Measurements from ENCODE around the gene SIK3.

SIK3 gene

GRCh38 chr11:116808262-116809175, 289.7 kb downstream of the SIK3 start:
- TF ChIP-seq POLR2AphosphoS5 (IDR thresholded peaks at IDR 0.05; ENCODE audit: low read depth, low read length) (no peak), FOXP2 (optimal IDR thresholded peaks at IDR 0.05; ENCODE audit: borderline replicate concordance, extremely low read depth, extremely low read length, insufficient read depth) (no peak), REST (IDR thresholded peaks at IDR 0.05; ENCODE audit: insufficient read depth in 1 of 2, low read depth in 2 of 2, low read length in 2 of 2) (no peak), TAF1 (IDR thresholded peaks at IDR 0.05; ENCODE audit: borderline replicate concordance, insufficient read depth, low read length) (no peak), SIN3A (IDR thresholded peaks at IDR 0.05; ENCODE audit: borderline replicate concordance, insufficient read depth, low read length) (no peak)

GRCh38 chr11:116807601-116808261, 290.5 kb downstream of the SIK3 start:
- no peak for TF ChIP-seq FOXP2 (optimal IDR thresholded peaks at IDR 0.05; ENCODE audit: borderline replicate concordance, extremely low read depth, extremely low read length, insufficient read depth)
- no peak for TF ChIP-seq TAF1 (IDR thresholded peaks at IDR 0.05; ENCODE audit: borderline replicate concordance, insufficient read depth, low read length)
- no peak for TF ChIP-seq POLR2AphosphoS5 (IDR thresholded peaks at IDR 0.05; ENCODE audit: low read depth, low read length)
- no peak for TF ChIP-seq SIN3A (IDR thresholded peaks at IDR 0.05; ENCODE audit: borderline replicate concordance, insufficient read depth, low read length)
- TF ChIP-seq REST (IDR thresholded peaks at IDR 0.05; ENCODE audit: insufficient read depth in 1 of 2, low read depth in 2 of 2, low read length in 2 of 2): no peak

- TF ChIP-seq TAF1 (IDR thresholded peaks at IDR 0.05; ENCODE audit: borderline replicate concordance, insufficient read depth, low read length): no peak
- TF ChIP-seq POLR2AphosphoS5 (IDR thresholded peaks at IDR 0.05; ENCODE audit: low read depth, low read length): no peak
- TF ChIP-seq REST (IDR thresholded peaks at IDR 0.05; ENCODE audit: insufficient read depth in 1 of 2, low read depth in 2 of 2, low read length in 2 of 2): no peak
- no peak for TF ChIP-seq SIN3A (IDR thresholded peaks at IDR 0.05; ENCODE audit: borderline replicate concordance, insufficient read depth, low read length)
- no peak for TF ChIP-seq FOXP2 (optimal IDR thresholded peaks at IDR 0.05; ENCODE audit: borderline replicate concordance, extremely low read depth, extremely low read length, insufficient read depth)
These were observed 294.2 kb downstream of the SIK3 start for GRCh38 chr11:116804001-116804400.

GRCh38 chr11:116800610-116801009, 297.6 kb downstream of the SIK3 start:
- TF ChIP-seq REST (IDR thresholded peaks at IDR 0.05; ENCODE audit: insufficient read depth in 1 of 2, low read depth in 2 of 2, low read length in 2 of 2): no peak
- TF ChIP-seq SIN3A (IDR thresholded peaks at IDR 0.05; ENCODE audit: borderline replicate concordance, insufficient read depth, low read length): no peak
- no peak for TF ChIP-seq POLR2AphosphoS5 (IDR thresholded peaks at IDR 0.05; ENCODE audit: low read depth, low read length)
- no peak for TF ChIP-seq FOXP2 (optimal IDR thresholded peaks at IDR 0.05; ENCODE audit: borderline replicate concordance, extremely low read depth, extremely low read length, insufficient read depth)
- TF ChIP-seq TAF1 (IDR thresholded peaks at IDR 0.05; ENCODE audit: borderline replicate concordance, insufficient read depth, low read length): no peak
